Astrocyte (in vitro differentiated cells and primary cell): ENCODE measurements around the gene ZBTB7A. TPM values are rescaled to one million over a fixed set of nuclear protein-coding genes. Genes with fewer than 3 reads are reported as not detected.

Source experiments
- DNase-seq: peaks from one replicate; pipeline ENCODE4 v3.0.0-alpha.2; 2010; ENCODE audit warnings: low read depth
- FAIRE-seq: peaks from 2 replicates; lab custom pipeline; 2011; peaks lifted over from hg19 to GRCh38; lab: Jason Lieb, UNC
- H2AFZ ChIP-seq: 2 replicates; pipeline ENCODE4 v1.6.0; 2012; ENCODE audit warnings: low read depth, low read length, inconsistent platforms
- H3K27ac ChIP-seq: 2 replicates; pipeline ENCODE4 v1.5.1; 2011; ENCODE audit warnings: low read depth, low read length, inconsistent platforms
- H3K27me3 ChIP-seq: 2 replicates; pipeline ENCODE4 v1.6.0; 2011; ENCODE audit warnings: low read length, inconsistent platforms; ENCODE audit not compliant: insufficient read depth
- H3K36me3 ChIP-seq: 2 replicates; pipeline ENCODE4 v1.5.1; 2011; ENCODE audit warnings: low read length, inconsistent platforms; ENCODE audit not compliant: insufficient read depth
- H3K4me1 ChIP-seq: 2 replicates; pipeline ENCODE4 v1.5.1; 2011; ENCODE audit warnings: low read length, inconsistent platforms; ENCODE audit not compliant: insufficient read depth
- H3K4me2 ChIP-seq: 2 replicates; pipeline ENCODE4 v1.6.0; 2012; ENCODE audit warnings: low read length, inconsistent platforms
- H3K4me3 ChIP-seq: 2 replicates; pipeline ENCODE4 v1.5.1; 2011; ENCODE audit warnings: low read depth, mild to moderate bottlenecking, low read length, inconsistent platforms; ENCODE audit not compliant: insufficient read depth
- H3K79me2 ChIP-seq: 2 replicates; pipeline ENCODE4 v1.6.0; 2012; ENCODE audit warnings: mild to moderate bottlenecking, low read length, inconsistent platforms; ENCODE audit not compliant: insufficient read depth
- H3K9ac ChIP-seq: 2 replicates; pipeline ENCODE4 v1.6.0; 2012; ENCODE audit warnings: mild to moderate bottlenecking, low read length, inconsistent platforms
- H3K9me3 ChIP-seq: 2 replicates; pipeline ENCODE4 v1.5.1; 2012; ENCODE audit warnings: low read depth, mild to moderate bottlenecking, low read length, inconsistent platforms; ENCODE audit not compliant: insufficient read depth
- H4K20me1 ChIP-seq: 2 replicates; pipeline ENCODE4 v1.6.0; 2012; ENCODE audit warnings: low read length, inconsistent platforms; ENCODE audit not compliant: insufficient read depth
- H3K27ac Mint-ChIP-seq: one replicate; pipeline ENCODE4 v1.8.0; 2021; ENCODE audit warnings: mild to moderate bottlenecking, mixed read lengths; ENCODE audit not compliant: unreplicated experiment
- H3K27me3 Mint-ChIP-seq: one replicate; pipeline ENCODE4 v1.8.0; 2021; ENCODE audit warnings: low read depth, mixed read lengths; ENCODE audit not compliant: unreplicated experiment
- H3K36me3 Mint-ChIP-seq: one replicate; pipeline ENCODE4 v1.8.0; 2021; ENCODE audit warnings: low read depth, mixed read lengths; ENCODE audit not compliant: unreplicated experiment
- H3K4me1 Mint-ChIP-seq: one replicate; pipeline ENCODE4 v1.8.0; 2021; ENCODE audit warnings: low read depth, mixed read lengths; ENCODE audit not compliant: unreplicated experiment
- H3K4me3 Mint-ChIP-seq: one replicate; pipeline ENCODE4 v1.8.0; 2021; ENCODE audit warnings: mild to moderate bottlenecking, moderate library complexity, mixed read lengths; ENCODE audit not compliant: unreplicated experiment
- H3K9me3 Mint-ChIP-seq: one replicate; pipeline ENCODE4 v1.8.0; 2021; ENCODE audit warnings: mild to moderate bottlenecking, mixed read lengths; ENCODE audit not compliant: unreplicated experiment
- CTCF ChIP-seq: IDR thresholded peaks from 2 replicates; pipeline ENCODE4 v1.5.1; 2011; ENCODE audit warnings: low read depth, mild to moderate bottlenecking, inconsistent platforms, low read length, moderate library complexity; ENCODE audit not compliant: insufficient read depth
- EZH2 ChIP-seq: IDR thresholded peaks from 2 replicates; pipeline ENCODE4 v1.6.1; 2012; ENCODE audit warnings: mild to moderate bottlenecking, low read length, inconsistent platforms; ENCODE audit not compliant: insufficient read depth
- total RNA-seq: library from RNA; stranded (reverse); gene quantifications from 2 replicates; pipeline ENCODE4 v1.2.1, GENCODE V29; 2021

The ZBTB7A gene
- total RNA-seq, 1 donor from 2014 or later, result 24.3 TPM

- H3K36me3 ChIP-seq, result no peaks in the 10 kb centered on the region
- Mint-ChIP-seq H3K4me1 (no peaks in the 10 kb centered on the region), H3K27me3 (peaks cover 2% of the 10 kb centered on the region), H3K9me3 (no peaks in the 10 kb centered on the region), H3K36me3 (no peaks in the 10 kb centered on the region), H3K4me3 (no peak overlapping the region), H3K27ac (no peak overlapping the region)
- H3K4me1 ChIP-seq, result no peaks in the 10 kb centered on the region
- no peak overlapping the region for H3K9ac ChIP-seq
- TF ChIP-seq EZH2 (no peak), CTCF (no peak)
- FAIRE-seq, result no peak
- no peaks in the 10 kb centered on the region for H4K20me1 ChIP-seq
- no peak for DNase-seq
- H3K27ac ChIP-seq, result no peak overlapping the region
- H3K4me3 ChIP-seq, result no peak overlapping the region
- no peaks in the 10 kb centered on the region for H3K79me2 ChIP-seq
- H3K9me3 ChIP-seq, result no peaks in the 10 kb centered on the region
- H3K27me3 ChIP-seq, result no peaks in the 10 kb centered on the region
- no peak overlapping the region for H2AFZ ChIP-seq
- H3K4me2 ChIP-seq, result no peak overlapping the region
Observed at GRCh38 chr19:4081441-4082129, 14.9 kb upstream of the ZBTB7A start.

- Histone ChIP-seq H3K27ac (no peak overlapping the region), H3K36me3 (no peaks in the 10 kb centered on the region), H3K4me1 (no peaks in the 10 kb centered on the region), H3K4me3 (no peak overlapping the region), H4K20me1 (no peaks in the 10 kb centered on the region), H3K79me2 (no peaks in the 10 kb centered on the region), H3K27me3 (no peaks in the 10 kb centered on the region), H3K9me3 (no peaks in the 10 kb centered on the region), H3K4me2 (no peak overlapping the region), H2AFZ (no peak overlapping the region), H3K9ac (no peak overlapping the region)
- H3K9me3 Mint-ChIP-seq, result no peaks in the 10 kb centered on the region
- no peak for DNase-seq
- H3K27ac Mint-ChIP-seq, result no peak overlapping the region
- TF ChIP-seq EZH2 (no peak), CTCF (no peak)
- peaks cover 2% of the 10 kb centered on the region for H3K27me3 Mint-ChIP-seq
- H3K36me3 Mint-ChIP-seq, result no peaks in the 10 kb centered on the region
- no peaks in the 10 kb centered on the region for H3K4me1 Mint-ChIP-seq
- FAIRE-seq, result no peak
- H3K4me3 Mint-ChIP-seq, result no peak overlapping the region
Observed at GRCh38 chr19:4080473-4080872, 13.8 kb upstream of the ZBTB7A start.
